ENCODE data around the gene CNR2. TPM values are rescaled to one million over a fixed set of nuclear protein-coding genes. Genes with fewer than 3 reads are reported as not detected.
A peak's percentile ranks its signal among the peaks of the same experiment; 100 is the strongest.
"Not testable (repeated sequence)": the region's sequence is repeated elsewhere in the genome, so short reads cannot be mapped to it uniquely, and the experiment has no call there.

Gene CNR2
- total RNA-seq, 1 donor from 2014 or later: not detected

DNA sequence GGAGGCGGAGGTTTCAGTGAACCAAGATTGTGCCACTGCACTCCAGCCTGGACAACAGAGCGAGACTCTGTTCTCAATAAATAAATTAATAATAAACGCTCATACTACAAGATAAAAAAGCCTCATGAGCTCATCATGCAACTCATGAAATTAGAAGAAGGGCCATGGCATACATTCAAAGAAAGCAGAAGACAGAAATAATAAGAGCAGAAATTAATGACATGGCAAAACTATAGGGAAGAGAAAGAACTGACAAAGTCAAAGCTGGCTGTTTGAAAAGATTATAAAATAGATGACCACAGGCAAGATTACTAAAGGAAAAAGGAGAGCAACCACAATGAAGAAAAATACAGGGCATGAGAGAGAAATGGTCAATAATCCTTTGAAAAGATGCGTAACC, 30.4 kb downstream of the CNR2 start:
- DNase-seq: no peak

DNA sequence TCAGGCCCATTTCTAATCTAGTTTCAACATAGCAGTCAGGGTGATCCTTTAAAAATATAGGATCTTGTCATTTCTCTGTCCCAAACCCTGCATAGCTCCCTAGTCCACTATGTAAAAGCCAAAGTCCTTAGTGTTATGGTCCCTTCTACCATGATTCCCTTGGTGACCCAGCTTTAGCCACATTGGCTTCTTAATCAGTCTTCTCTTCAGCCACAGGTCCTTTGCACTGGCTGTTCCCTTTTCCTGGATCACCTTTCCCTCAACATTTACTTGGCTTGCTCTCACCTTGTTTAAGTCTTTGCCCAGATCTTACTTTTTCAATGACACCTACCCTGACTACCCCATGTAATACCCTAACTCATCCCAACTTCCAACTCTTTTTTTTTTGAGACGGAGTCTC, 33.4 kb downstream of the CNR2 start:
- DNase-seq: no peak

DNA sequence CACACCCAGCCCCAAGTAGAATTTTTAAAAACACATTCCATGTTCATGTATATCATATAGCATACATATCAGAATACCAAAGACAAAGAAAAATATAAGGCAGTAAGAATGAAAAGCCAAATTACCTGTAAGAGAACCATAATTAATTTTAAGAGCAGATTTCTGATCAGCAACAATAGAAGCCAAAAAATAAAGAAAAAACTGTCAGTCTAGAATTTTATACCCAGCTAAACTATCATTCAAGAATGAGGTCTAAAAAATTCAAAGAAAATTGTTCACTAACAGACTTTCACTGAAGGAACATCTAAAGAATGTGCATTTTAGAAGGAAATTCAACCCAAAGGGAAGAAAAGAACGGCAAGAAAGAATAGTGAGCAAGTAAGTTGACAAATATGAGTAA, 34.5 kb downstream of the CNR2 start:
- DNase-seq: no peak

DNA sequence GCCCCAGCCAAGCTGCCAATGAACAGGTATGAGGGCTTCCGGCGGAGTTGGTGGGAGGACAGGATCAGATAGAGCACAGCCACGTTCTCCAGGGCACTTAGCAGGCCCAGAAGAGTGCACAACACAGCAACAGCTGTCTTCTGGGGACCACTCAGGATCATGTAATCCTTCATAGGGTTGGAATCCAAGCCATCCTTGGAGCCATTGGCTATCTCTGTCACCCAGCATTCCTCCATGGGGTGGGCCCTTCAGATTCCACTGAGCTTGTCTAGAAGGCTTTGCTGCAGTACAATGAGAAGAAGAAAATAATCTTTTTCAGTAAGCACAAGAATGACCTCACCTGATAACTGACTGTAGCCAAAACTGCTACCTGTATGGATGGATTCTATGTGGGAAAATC, 37.8 kb downstream of the CNR2 start:
- peak; percentile 35 for DNase-seq

DNA sequence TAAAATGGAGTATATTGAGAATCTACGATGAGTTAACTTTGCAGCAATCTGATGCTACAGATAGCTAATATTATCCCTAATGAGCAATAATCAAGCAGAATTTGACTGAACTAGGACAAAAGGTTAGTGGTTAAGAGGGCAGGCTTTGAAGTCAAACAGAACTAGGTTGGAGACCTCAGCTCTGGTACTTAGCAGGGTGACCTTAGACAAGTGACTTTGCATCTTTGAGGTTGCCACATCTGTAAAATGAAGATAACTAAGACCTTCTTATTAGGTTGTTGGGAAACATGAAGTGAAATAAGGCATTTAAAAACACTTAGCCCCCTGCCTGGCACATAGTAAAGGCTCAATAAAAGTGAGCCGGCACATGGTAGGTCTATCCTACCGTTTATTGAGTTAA, 40.7 kb downstream of the CNR2 start:
- no peak for DNase-seq

DNA sequence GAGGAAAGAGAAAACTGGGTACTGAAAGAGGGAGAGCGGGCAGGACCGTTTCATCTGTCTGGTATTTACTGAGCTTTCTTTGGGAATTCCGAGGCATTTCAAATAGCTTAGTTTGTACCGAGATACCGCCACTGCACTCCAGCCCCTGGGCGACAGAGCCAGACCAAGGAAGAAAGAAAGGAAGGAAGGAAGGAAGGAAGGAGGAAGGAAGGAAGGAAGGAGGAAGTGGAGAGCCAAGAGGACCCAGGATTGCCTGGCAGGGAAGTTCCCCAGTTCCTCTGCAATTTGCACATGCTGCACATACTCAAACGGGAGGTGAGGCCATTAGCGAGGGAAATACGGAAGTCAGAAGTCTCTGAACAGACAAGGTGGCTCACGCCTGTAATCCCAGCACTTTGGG, 44.1 kb downstream of the CNR2 start:
- no peak for DNase-seq

DNA sequence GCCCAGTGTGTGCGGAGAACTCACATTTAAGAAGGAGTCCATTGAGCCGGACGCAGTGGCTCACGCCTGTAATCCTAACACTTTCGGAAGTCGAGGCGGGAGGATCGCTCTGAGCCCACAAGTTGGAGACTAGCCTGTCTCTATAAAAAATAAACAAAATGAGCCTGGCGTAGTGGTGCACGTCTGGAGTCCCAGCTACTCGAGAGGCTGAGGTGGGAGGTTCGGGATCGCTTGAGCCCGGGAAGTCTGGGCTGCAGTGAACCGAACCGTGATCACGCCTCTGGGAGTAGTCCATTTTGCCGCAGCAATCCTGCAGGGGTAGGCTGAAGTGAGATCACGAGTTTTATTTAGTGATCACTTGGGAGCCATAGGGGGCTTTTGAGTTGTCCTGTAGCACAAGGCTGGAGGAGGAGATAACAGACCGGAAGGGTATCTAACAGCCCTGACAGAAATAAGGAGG, 44.6 kb downstream of the CNR2 start:
- DNase-seq: no peak

DNA sequence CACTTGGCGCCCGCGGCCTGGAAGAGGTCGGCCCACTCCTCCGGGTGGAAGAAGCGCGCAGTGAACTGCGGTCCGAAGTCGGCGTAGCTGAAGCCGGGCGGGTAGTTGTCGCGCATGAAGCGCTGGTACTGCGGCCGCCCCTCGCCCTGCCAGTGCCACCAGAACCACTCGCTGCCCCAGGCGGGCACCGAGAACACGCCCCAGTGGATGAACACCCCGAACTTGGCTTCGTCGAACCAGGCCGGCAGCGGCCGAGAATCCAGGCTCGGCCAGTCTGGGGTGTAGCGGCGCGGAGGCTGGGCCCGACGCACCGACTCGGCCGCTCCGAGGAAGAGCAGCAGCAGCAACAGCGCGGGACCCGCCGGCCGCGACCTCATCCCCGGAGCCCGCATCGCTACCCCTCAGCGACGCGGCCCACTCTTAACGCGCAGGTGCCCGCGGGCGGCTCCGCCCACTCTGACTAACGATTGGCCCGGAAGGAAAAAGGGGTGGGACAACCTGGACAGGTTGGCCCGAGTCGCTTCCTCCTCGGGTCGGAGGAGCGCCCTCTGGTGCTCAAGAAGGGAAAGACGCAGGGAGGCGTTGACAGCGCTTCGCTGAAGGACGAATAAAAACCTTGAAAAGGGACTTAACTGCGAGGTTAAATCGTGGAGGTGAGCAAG, 45.1 kb downstream of the CNR2 start, which contains the start of gene FUCA1:
Gene FUCA1 (minus strand): TSS at position 396 of the 662 bp plus-strand sequence. CDS start 4 bp downstream, at position 392.
- peak; percentile 97 for DNase-seq

DNA sequence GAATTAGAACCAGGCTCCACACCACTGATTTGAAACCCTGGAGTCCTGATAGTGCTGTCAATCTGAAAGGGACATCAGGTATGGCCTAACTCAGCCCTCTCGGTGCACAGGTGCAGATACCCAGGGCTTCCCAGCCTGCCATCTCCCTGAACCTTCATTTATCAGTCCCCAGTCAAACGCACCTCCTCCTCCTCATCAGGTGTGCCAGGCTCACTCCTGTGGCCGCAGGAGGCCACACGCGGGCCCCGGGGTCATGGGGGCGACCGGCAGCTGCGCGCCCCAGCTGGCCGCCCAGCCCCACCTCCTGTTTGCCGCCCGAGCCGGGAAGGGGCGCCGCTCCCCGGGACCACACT, 45.6 kb downstream of the CNR2 start:
- no peak for DNase-seq

DNA sequence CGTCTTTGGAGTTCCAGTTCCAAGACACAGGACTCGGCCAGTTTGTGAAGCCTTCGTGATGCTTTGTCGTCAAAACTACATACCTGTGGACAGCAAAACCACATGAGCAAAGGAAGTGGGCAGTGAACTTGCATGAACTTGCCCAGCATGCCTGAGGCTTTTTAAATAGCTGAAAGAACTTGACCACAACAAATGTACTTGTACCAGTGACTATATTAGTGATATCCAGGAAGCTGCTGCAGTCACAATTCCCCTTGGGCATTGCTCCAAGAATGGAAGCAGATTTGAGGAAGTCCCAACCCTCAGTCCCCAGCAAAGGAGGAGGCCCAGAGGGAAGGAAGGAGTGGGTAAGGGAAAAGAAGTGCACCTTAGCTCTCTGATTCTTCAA, 47.6 kb downstream of the CNR2 start:
- peak; percentile 24 for DNase-seq

DNA sequence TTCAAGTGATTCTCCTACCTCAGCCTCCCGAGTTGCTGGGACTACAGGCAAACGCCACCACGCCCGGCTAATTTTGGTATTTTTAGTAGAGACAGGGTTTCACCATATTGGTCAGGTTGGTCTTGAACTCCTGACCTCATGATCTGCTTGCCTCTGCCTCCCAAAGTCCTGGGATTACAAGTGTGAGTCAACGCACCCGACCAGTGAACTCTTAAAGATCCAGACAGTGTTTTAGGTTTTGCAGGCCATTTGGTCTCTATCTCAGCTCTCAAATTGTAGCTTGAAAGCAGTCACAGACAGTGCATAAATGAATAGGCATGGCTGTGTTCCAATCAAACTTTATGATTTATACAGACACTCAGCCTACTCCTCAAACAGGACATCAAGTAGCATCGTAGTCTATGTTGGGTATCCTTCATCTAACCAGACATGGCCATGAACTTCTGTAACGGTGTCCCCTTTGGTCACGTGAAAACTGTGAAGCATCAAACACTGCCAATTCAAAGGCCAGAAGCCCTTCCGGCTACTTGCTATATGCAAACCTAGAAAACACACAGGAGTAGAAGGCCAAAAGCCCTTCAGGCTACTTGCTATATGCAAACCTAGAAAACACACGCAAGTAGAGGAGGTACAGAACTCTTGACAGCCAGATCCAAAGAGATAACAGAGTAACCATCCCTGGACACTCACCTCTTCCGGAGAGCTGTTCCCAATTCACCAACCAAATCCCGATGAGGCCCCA, 48.2 kb downstream of the CNR2 start:
- no peak for DNase-seq

DNA sequence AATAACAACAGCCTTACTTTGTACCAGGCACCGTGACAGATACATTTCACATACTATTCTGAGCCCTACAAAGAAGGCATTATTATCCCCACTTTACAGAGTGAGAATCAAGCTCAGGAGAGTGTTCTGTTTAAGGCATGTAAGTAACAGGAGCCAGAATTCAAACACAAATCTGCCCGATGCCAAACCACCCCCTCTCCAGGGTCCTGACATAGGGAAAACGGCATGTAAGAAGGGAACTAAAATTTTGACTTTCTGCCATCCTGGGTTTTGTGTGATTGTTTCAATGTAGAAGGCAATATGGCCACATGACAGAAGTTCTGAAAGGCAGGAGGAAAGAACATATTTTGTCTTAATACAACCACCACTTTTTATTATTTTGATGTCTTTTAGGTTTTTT, 50.5 kb downstream of the CNR2 start:
- no peak for DNase-seq

DNA sequence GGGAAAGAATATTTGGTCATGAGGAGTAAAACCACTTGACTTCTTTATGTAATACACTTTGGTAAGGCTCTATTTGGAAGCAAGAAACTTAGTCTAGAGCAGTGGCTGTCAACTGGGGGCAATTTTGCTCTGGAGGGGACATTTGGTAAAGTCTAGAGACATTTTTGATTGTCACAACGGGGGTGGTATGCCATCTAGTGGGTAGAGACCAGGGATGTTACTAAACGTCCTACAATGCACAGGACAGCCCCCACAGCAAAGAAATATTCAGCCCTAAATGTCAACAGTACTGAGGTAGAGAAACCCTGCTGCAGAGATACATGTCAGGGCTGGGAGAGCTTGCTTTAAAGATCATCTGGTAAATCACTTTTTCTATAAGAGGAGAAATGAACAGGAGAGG, 58.6 kb downstream of the CNR2 start:
- DNase-seq: no peak

DNA sequence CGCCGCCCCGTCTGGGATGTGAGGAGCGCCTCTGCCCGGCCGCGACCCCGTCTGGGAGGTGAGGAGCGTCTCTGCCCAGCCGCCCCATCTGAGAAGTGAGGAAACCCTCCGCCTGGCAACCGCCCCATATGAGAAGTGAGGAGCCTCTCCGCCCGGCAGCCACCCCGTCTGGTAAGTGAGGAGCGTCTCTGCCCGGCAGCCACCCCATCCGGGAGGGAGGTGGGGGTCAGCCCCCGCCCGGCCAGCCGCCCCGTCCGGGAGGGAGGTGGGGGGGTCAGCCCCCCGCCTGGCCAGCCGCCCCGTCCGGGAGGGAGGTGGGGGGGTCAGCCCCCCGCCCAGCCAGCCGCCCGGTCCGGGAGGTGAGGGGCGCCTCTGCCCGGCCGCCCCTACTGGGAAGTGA, 60.0 kb downstream of the CNR2 start:
- DNase-seq: not testable (repeated sequence)

DNA sequence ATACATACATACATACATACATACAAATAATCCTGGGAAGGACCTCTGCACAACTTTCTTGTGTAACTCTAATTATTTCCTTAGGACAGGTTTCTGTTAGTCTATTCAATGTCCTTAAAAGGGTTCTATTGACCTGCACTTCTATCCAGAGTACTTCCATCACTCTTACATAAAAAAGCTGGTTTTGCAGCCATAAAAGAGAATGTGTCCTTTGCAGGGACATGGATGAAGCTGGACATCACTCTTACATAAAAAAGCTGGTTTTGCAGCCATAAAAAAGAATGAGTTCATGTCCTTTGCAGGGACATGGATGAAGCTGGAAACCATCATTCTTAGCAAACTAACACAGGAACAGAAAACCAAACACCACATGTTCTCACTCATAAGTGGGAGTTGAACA, 61.8 kb downstream of the CNR2 start:
- not testable (repeated sequence) for DNase-seq

DNA sequence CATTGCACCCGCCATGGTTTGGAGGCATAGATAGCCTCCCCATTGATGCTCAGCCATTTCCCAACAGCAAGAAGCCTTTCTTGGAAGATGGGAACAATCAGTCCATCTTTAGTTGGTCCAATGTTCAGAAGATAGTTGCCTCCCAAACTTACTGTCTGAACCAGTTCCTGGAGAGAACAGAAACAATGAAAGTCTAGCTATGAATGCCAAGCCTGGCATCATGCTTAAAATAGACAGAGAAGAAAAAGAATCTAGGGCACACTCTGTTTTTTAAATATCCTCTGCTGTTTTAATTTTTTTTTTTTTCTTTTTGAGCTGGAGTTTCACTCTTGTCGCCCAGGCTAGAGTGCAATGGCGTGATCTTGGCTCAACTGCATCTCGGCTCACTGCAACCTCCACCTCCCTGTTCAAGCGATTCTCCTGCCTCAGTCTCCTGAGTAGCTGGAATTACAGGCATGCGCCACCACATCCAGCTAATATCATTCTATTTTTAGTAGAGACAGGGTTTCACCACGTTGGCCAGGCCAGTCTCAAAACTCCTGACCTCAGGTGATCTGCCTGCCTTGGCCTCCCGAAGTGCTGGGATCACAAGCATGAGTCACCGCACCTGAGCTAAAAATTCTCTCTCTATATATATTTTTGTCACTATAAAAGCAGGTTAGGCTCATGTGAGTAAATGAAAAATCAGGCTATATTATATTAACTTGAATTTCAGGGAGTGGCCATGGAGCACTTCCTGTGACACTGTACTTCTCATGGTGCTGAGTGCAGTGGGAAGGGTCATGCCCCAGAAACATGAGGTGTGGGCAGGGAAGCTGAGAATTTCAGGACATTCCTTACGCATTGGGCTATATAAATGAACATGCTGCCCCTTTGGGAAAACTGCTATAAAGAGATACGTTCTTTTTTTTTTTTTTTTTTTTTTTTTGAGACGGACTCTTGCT, 64.2 kb downstream of the CNR2 start:
- DNase-seq: no peak

DNA sequence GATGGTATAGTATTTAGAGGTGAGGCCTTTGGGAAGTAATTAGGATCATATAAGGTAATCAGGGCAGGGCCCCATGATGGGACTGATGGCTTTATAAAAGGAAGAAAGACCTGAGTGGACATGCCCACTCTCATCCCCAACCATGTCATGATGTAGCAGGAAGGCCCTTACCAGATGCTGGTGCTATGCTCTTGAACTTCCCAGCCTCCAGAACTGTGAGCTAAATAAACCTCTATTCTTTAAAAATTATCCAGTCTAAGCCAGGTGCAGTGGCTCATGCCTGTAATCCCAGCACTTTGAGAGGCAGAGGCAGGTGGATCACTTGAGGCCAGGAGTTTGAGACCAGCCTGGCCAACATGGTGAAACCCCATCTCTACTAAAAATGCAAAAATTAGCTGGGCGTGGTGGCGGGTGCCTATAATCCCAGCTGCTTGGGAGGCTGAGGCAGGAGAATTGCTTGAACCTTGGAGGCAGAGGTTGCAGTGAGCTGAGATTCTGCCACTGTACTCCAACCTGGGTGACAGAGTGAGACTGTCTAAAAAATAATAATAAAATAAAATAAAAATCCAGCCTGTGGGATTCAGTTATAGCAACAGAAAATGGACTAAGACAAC, 65.6 kb downstream of the CNR2 start:
- not testable (repeated sequence) for DNase-seq

DNA sequence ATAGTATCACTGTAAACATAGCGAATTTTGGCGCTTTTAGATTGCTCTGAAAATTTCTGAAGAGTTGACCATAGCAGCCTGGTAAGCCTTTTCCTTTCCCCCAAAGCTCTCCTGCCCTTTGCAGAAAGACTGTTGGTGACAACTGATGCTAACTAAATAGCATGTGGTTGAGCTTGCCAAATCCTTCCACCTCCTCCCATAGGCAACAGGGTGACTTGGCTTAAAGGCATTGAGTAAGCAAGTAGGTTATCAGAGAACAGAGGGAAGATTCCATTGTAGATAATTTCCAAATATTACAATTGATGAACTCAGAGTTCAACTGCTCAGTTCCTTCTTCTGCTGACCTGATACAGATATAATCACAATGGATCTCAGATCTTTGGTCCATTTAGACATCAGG, 68.0 kb downstream of the CNR2 start:
- DNase-seq: no peak

DNA sequence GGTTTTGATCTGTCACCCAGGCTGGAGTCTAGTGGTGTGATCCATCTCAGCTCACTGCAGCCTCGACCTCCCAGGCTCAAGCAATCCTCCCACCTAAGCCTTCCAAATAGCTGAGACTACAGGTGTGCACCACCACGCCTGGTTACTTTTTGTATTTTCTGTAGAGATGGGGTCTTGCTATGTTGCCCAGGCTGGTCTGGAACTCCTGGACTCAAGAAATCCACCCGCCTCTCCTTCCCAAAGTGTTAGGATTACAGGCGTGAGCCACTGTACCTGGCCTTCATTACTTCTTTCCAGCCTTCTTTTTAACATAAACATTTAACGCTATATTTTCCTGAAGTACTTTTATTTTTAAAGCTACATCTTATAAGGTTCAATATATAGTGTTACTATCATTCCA, 69.5 kb downstream of the CNR2 start:
- DNase-seq: no peak

DNA sequence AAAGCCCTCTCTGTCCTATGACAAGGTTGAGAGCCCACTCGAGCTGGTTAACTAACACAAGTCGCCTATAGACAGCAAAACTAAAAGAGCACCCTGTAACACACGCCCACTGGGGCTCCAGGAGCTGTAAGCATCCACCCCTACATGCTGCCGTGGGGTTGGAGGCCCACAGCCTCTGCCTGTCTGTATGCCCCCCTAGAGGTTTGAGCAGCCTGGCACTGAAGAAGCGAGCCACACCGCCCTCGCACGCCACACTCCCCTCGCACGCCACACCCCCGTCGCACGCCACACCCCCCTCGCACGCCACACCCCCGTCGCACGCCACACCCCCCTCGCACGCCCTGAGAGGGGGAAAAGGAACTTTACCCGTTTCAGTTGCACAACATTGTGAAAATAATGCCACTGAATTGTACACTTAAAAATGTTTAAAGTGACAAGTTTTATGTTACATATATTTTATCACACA, 74.7 kb downstream of the CNR2 start:
- peak; percentile 62 for DNase-seq

DNA sequence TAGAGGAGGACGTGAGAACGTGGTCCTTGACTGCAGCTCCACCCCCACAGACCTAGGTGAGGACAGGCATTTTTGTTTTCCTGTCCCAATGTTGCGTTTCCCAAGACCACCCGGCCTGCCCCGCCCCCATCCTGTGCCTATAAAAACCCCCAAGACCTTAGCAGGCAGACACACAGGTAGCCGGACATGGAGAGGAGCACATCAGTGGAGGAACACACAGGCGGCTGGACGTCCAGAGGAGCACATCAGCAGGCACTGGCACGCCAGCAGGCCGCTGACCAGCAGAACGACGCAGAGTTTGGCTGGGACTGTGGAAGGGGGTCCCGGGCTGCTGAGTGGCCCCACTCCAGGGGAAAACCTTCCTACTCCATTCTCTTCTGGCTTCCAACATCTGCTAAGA, 75.3 kb downstream of the CNR2 start:
- no peak for DNase-seq

DNA sequence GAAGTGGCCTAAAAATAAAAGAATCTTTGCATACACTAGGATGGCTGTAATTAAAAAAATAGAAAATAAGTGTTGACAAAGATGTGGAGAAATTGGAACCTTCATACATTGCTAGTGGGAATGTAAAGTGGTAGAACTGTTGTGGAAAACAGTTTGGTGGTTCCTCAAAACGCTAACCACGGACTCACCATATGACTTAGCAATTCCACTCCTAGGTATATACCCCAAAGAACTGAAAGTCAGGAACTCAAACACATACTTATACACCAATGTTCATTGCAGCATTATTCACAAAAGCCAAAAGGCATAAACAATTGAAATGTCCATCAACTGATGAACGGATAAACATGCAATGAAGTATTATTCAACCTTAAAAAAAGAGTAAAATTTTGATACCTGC, 77.1 kb downstream of the CNR2 start:
- DNase-seq: no peak
